VCaP (cell line): ENCODE results near the gene LRRC41.

Experiments
- H3K27ac ChIP-seq: fragments of 450-650 bp; 2 replicates; pipeline ENCODE4 v1.5.1; 2017
- CTCF ChIP-seq: fragments of 450-650 bp; conservative IDR thresholded peaks from 2 replicates; pipeline ENCODE4 v1.5.1; 2017; ENCODE audit warnings: mild to moderate bottlenecking, moderate library complexity

LRRC41 gene

GRCh38 chr1:46300673-46301405, 2.6 kb downstream of the LRRC41 start:
- no peak for TF ChIP-seq CTCF
- peak overlapping the region; percentile 98 for H3K27ac ChIP-seq

- no peak overlapping the region for H3K27ac ChIP-seq
Observed at GRCh38 chr1:46298387-46298786, 5.0 kb downstream of the LRRC41 start.

GRCh38 chr1:46295306-46295705, 8.1 kb downstream of the LRRC41 start:
- TF ChIP-seq CTCF, result no peak
- H3K27ac ChIP-seq, result no peak overlapping the region

More at GRCh38 chr1:46298387-46298786, 5.0 kb downstream of the LRRC41 start:
- TF ChIP-seq CTCF, result no peak

- no peak overlapping the region for H3K27ac ChIP-seq
- TF ChIP-seq CTCF, result no peak
Observed at GRCh38 chr1:46289976-46290375, 13.4 kb downstream of the LRRC41 start.

- TF ChIP-seq CTCF, result no peak
- H3K27ac ChIP-seq, result no peak overlapping the region
Observed at GRCh38 chr1:46289134-46289494, 14.3 kb downstream of the LRRC41 start.

- TF ChIP-seq CTCF, result no peak
- no peak overlapping the region for H3K27ac ChIP-seq
Observed at GRCh38 chr1:46288485-46289133, 14.8 kb downstream of the LRRC41 start.

- no peak overlapping the region for H3K27ac ChIP-seq
- no peak for TF ChIP-seq CTCF
Observed at GRCh38 chr1:46285730-46286477, 17.5 kb downstream of the LRRC41 start.
